K562 (cell line): ENCODE measurements around the gene GPR39. TPM values are rescaled to one million over a fixed set of nuclear protein-coding genes. Genes with fewer than 3 reads are reported as not detected.

Experiments
- ATAC-seq: fragments of 200-7000 bp; cut with Tn5 transposase; 3 replicates; pipeline ENCODE4 v1.9.1; 2020; ENCODE audit warnings: moderate library complexity
- BruUV-seq: library from RNA; stranded (reverse); fragments of 400-500 nt; replicated peaks from 2 replicates; lab custom pipeline; 2021; lab: Mats Ljungman, UMichigan
- CTCF ChIA-PET: fragments of 300-600 bp; formaldehyde crosslinking; extraction: SDS; loops from one replicate; lab custom pipeline; 2021; ENCODE audit warnings: low intra/inter-chr PET ratio; lab: Yijun Ruan, JAX
- POLR2A ChIA-PET: fragments of 300-600, 350-650 bp; sonication (Branson Sonifier 250); formaldehyde crosslinking; extraction: SDS; loops from one replicate; lab custom pipeline; 2021; ENCODE audit warnings: antibody characterized with exemption, inconsistent platforms; lab: Yijun Ruan, JAX
- DNase-seq, 4 experiments: peaks; one replicate each; pipeline versions ENCODE4 v3.0.0 to v3.0.0-alpha.2; 2011 to 2018; ENCODE audit warnings: low spot score in 3 of 4, mixed read lengths in 3 of 4; ENCODE audit errors: extremely low read depth in 1 of 4
- FAIRE-seq: peaks from 2 replicates; lab custom pipeline; 2011; peaks lifted over from hg19 to GRCh38; lab: Jason Lieb, UNC
- H2AFZ ChIP-seq: 2 replicates; pipeline ENCODE4 v1.6.0; 2011; ENCODE audit warnings: low read depth, low read length, control low read depth, inconsistent platforms
- H3K27ac ChIP-seq: fragments of 200-600 bp; 3 replicates; pipeline ENCODE4 v1.8.0; 2011; ENCODE audit warnings: low read depth, mild to moderate bottlenecking, control low read depth, inconsistent platforms, low read length, moderate library complexity, mixed read lengths; ENCODE audit errors: extremely low read depth
- H3K27me3 ChIP-seq, 2 experiments: fragments of 300-600 bp in 1 of 2; 2 replicates in 1 of 2; 3 replicates in 1 of 2; pipeline versions ENCODE4 v1.6.0 to v1.8.0; 2011; ENCODE audit warnings: inconsistent platforms in 2 of 2, low read length in 2 of 2, mild to moderate bottlenecking in 1 of 2, mixed read lengths in 1 of 2, moderate library complexity in 1 of 2; ENCODE audit not compliant: control insufficient read depth in 2 of 2, insufficient read depth in 2 of 2
- H3K36me3 ChIP-seq: fragments of 300-600 bp; 3 replicates; pipeline ENCODE4 v1.8.0; 2011; ENCODE audit warnings: mild to moderate bottlenecking, low read length, inconsistent platforms; ENCODE audit not compliant: control insufficient read depth, insufficient read depth
- H3K4me1 ChIP-seq, 2 experiments: fragments of 200-600 bp in 1 of 2; replicated peaks in 1 of 2; 2 replicates in 1 of 2; 3 replicates in 1 of 2; pipeline versions ENCODE4 v1.5.1 to v1.8.0; 2011; ENCODE audit warnings: inconsistent platforms in 2 of 2, low read length in 2 of 2, mild to moderate bottlenecking in 1 of 2, mixed read lengths in 1 of 2, moderate library complexity in 1 of 2; ENCODE audit not compliant: control insufficient read depth in 2 of 2, insufficient read depth in 2 of 2
- H3K4me2 ChIP-seq: 2 replicates; pipeline ENCODE4 v1.6.1; 2011; ENCODE audit warnings: low read length, control low read depth, inconsistent platforms, mixed read lengths; ENCODE audit not compliant: insufficient read depth
- H3K4me3 ChIP-seq: fragments of 200-600 bp; sonication (generic), shearing (Covaris generic); 2 replicates; pipeline ENCODE4 v1.5.1; 2016; ENCODE audit warnings: control low read depth, inconsistent platforms
- H3K79me2 ChIP-seq: fragments of 200-600 bp; 3 replicates; pipeline ENCODE4 v1.8.0; 2011; ENCODE audit warnings: low read length, inconsistent platforms; ENCODE audit not compliant: control insufficient read depth, insufficient read depth
- H3K9ac ChIP-seq, 2 experiments: 2 replicates each; pipeline versions ENCODE4 v1.6.0 to v1.6.1; 2011; ENCODE audit warnings: low read depth in 2 of 2, low read length in 2 of 2, control low read depth in 1 of 2, inconsistent platforms in 1 of 2, mild to moderate bottlenecking in 1 of 2, mixed read lengths in 1 of 2; ENCODE audit not compliant: insufficient read depth in 1 of 2
- H3K9me1 ChIP-seq: one replicate; pipeline ENCODE4 v1.6.0; 2011; ENCODE audit warnings: inconsistent platforms, mild to moderate bottlenecking, low read length, moderate library complexity; ENCODE audit not compliant: control insufficient read depth, insufficient read depth
- H3K9me3 ChIP-seq: replicated peaks from 2 replicates; pipeline ENCODE4 v1.5.1; 2011; ENCODE audit warnings: low read depth, low read length, inconsistent platforms; ENCODE audit not compliant: control insufficient read depth, insufficient read depth
- H4K20me1 ChIP-seq: replicated peaks from 2 replicates; pipeline ENCODE4 v1.6.1; 2011; ENCODE audit warnings: low read length, inconsistent platforms, mixed read lengths; ENCODE audit not compliant: control insufficient read depth, insufficient read depth
- GMEB1 ChIP-seq: fragments of 250-450 bp; sonication (Bioruptor Pico); IDR thresholded peaks from 2 replicates; pipeline ENCODE4 v1.4.0; 2020; ENCODE audit warnings: mild to moderate bottlenecking
- IRF1 ChIP-seq: sonication (generic); formaldehyde crosslinking; IDR thresholded peaks from 2 replicates; pipeline ENCODE4 v1.8.0; 2022; ENCODE audit warnings: missing genetic modification reagents, mild to moderate bottlenecking, borderline replicate concordance
- NCOA4 ChIP-seq: fragments of 450-650 bp; IDR thresholded peaks from 2 replicates; pipeline ENCODE4 v1.6.1; 2018; ENCODE audit warnings: mild to moderate bottlenecking; ENCODE audit not compliant: partially characterized antibody
- PHB ChIP-seq: fragments of 250-450 bp; sonication (Bioruptor Pico); IDR thresholded peaks from 2 replicates; pipeline ENCODE4 v1.5.0; 2021
- PPARD ChIP-seq: fragments of 250-450 bp; sonication (Bioruptor Pico); IDR thresholded peaks from 2 replicates; pipeline ENCODE4 v1.8.0; 2022; ENCODE audit warnings: inconsistent platforms, mild to moderate bottlenecking, moderate library complexity
- RB1 ChIP-seq: fragments of 450-650 bp; IDR thresholded peaks from 2 replicates; pipeline ENCODE4 v1.6.1; 2017; ENCODE audit warnings: low read depth, mild to moderate bottlenecking
- RBM25 ChIP-seq: fragments of 200-400 bp; formaldehyde crosslinking; IDR thresholded peaks from 2 replicates; pipeline ENCODE4 v1.6.1; 2018; ENCODE audit warnings: low read length, low read depth, moderate library complexity; ENCODE audit not compliant: severe bottlenecking
- TCF15 ChIP-seq: fragments of 250-450 bp; sonication (Bioruptor Pico); IDR thresholded peaks from 2 replicates; pipeline ENCODE4 v1.8.0; 2022; ENCODE audit warnings: moderate library complexity, mild to moderate bottlenecking, inconsistent platforms
- TEAD1 ChIP-seq, 2 experiments: fragments of 450-650 bp in 1 of 2; sonication (generic) in 1 of 2; formaldehyde crosslinking; IDR thresholded peaks; 2 replicates each; pipeline versions ENCODE4 v1.4.0 to v1.8.0; 2020 to 2022; ENCODE audit warnings: mild to moderate bottlenecking in 2 of 2, missing genetic modification reagents in 1 of 2
- TFAM ChIP-seq: fragments of 250-450 bp; sonication (Bioruptor Pico); conservative IDR thresholded peaks from 2 replicates; pipeline ENCODE4 v1.5.0; 2021; ENCODE audit warnings: mild to moderate bottlenecking, moderate library complexity
- THRA ChIP-seq: fragments of 450-650 bp; IDR thresholded peaks from 2 replicates; pipeline ENCODE4 v1.6.1; 2017; ENCODE audit warnings: mild to moderate bottlenecking, moderate library complexity
- ZBTB34 ChIP-seq: fragments of 250-450 bp; sonication (Bioruptor Pico); IDR thresholded peaks from 2 replicates; pipeline ENCODE4 v1.8.0; 2021; ENCODE audit warnings: mild to moderate bottlenecking, moderate library complexity
- ZBTB43 ChIP-seq: sonication (generic); formaldehyde crosslinking; IDR thresholded peaks from 2 replicates; pipeline ENCODE4 v1.8.0; 2023; ENCODE audit warnings: mild to moderate bottlenecking, missing genetic modification reagents
- ZC3H11A ChIP-seq: IDR thresholded peaks from 2 replicates; pipeline ENCODE4 v1.6.1; 2012; ENCODE audit warnings: low read depth, low read length, improper control_type of control experiment
- ZNF551 ChIP-seq: fragments of 250-450 bp; sonication (Bioruptor Pico); IDR thresholded peaks from 2 replicates; pipeline ENCODE4 v1.5.0; 2021; ENCODE audit warnings: mild to moderate bottlenecking, moderate library complexity
- WGBS: fragments of 100-300 bp; shearing (Covaris generic); methylation state at CpG from one replicate; pipeline ENCODE4 v1.1.6; 2016; ENCODE audit warnings: low coverage, mixed read lengths; ENCODE audit not compliant: insufficient coverage; ENCODE audit errors: missing lambda C conversion rate; 5-methylcytosine and 5-hydroxymethylcytosine counted together
- in situ Hi-C: fragments of 300-500 bp; cut with MboI; formaldehyde crosslinking; loops from 4 replicates; pipeline ENCODE4 v1.15.0; 2018; ENCODE audit warnings: inconsistent platforms, mixed read lengths
- intact Hi-C: fragments of 100-400 bp; cut with micrococcal nuclease; formaldehyde crosslinking; loops from 2 replicates; pipeline ENCODE4 v1.14.2; 2022
- polyA plus RNA-seq, 8 experiments: library from polyadenylated mRNA; depleted of rRNA in 4 of 8; stranded (reverse) in 5 of 8; unstranded in 3 of 8; fragments of >200 nt; fragmentation: Nextera tagmentation in 2 of 8; fragmentation: Illumina TruSeq in 1 of 8; extraction: Ambion mirVana in 2 of 8; extraction: Trizol in 1 of 8; gene quantifications; 2 replicates each; pipeline versions ENCODE4 v1.2.1 to v1.2.3, GENCODE V29; 2011 to 2014; ENCODE audit warnings: inconsistent platforms in 1 of 8, missing spikeins in 1 of 8
- total RNA-seq, 7 experiments: library from RNA; depleted of rRNA in 6 of 7; stranded (reverse); fragments of >200 nt in 6 of 7; fragmentation: Illumina TruSeq in 2 of 7; extraction: Trizol in 2 of 7; gene quantifications; 2 replicates each; pipeline versions ENCODE4 v1.2.1 to v1.2.3, GENCODE V29; 2011 to 2021; ENCODE audit warnings: low replicate concordance in 1 of 7

Gene GPR39
- total and polyA plus RNA-seq, 9 of the 15 experiments (the other 6 are each of a cell fraction or from before 2014, with no cell fraction given) = 0.04 TPM; not detected in 8

- FAIRE-seq (no peak), ATAC-seq (no peak), DNase-seq (no peak)
- intact Hi-C loops (no loop called here), in situ Hi-C loops (no loop called here)
- H3K4me1 ChIP-seq = no peaks in the 10 kb centered on the region
- no peak overlapping the region for H2AFZ ChIP-seq
- no peaks in the 10 kb centered on the region for H3K36me3 ChIP-seq
- no peak overlapping the region for H3K9ac ChIP-seq
- no peak overlapping the region for H3K27ac ChIP-seq
- H3K4me2 ChIP-seq = no peak overlapping the region
- H3K79me2 ChIP-seq = no peaks in the 10 kb centered on the region
- no TSS peak for BruUV-seq
- no peaks in the 10 kb centered on the region for H4K20me1 ChIP-seq
- H3K4me3 ChIP-seq = no peak overlapping the region
- CTCF ChIA-PET = no interaction called here
- POLR2A ChIA-PET = interaction anchor here (0.6 to 1.1 kb wide), 2 partner anchors 9 to 34 kb away, joined by 3 read pairs; no protein-coding TSS in a partner anchor
- 0% methylated on average over 6 of the region's 6 CpGs for WGBS
- H3K27me3 ChIP-seq = no peaks in the 10 kb centered on the region
- no peaks in the 10 kb centered on the region for H3K9me3 ChIP-seq
- H3K9me1 ChIP-seq = no peaks in the 10 kb centered on the region
- TF ChIP-seq RBM25 (no peak), GMEB1 (CRISPR knock-in tag) (no peak), IRF1 (CRISPR knock-in tag) (no peak), ZNF551 (no peak), PPARD (no peak), PHB (CRISPR knock-in tag) (no peak), ZBTB34 (CRISPR knock-in tag) (no peak), ZC3H11A (no peak), NCOA4 (no peak), TFAM (CRISPR knock-in tag) (no peak), THRA (no peak), TEAD1 (CRISPR knock-in tag; IDR thresholded peaks at IDR 0.05) (no peak), TCF15 (CRISPR knock-in tag) (no peak), ZBTB43 (CRISPR knock-in tag) (no peak), RB1 (no peak)
Observed at GRCh38 chr2:132632000-132632649, 215.5 kb downstream of the GPR39 start.
